H9 (cell line): ENCODE data around the gene TMEM151B. TPM values are rescaled to one million over a fixed set of nuclear protein-coding genes. Genes with fewer than 3 reads are reported as not detected.

Experiments
- DNase-seq: peaks from one replicate; pipeline ENCODE4 v3.0.0-alpha.2; 2017
- H2AFZ ChIP-seq: one replicate; pipeline ENCODE4 v1.6.1; 2013; ENCODE audit warnings: mild to moderate bottlenecking, low read length, control low read depth, moderate library complexity
- H2AK5ac ChIP-seq: 2 replicates; pipeline ENCODE4 v1.6.1; 2013; ENCODE audit warnings: low read length, control low read depth, mixed read lengths; ENCODE audit not compliant: insufficient read length
- H2BK120ac ChIP-seq: one replicate; pipeline ENCODE4 v1.6.1; 2013; ENCODE audit warnings: low read depth, mild to moderate bottlenecking, low read length, control low read depth, inconsistent platforms; ENCODE audit not compliant: poor library complexity, severe bottlenecking
- H2BK12ac ChIP-seq: 2 replicates; pipeline ENCODE4 v1.6.1; 2013; ENCODE audit warnings: low read length, control low read depth, mixed read lengths, low read depth; ENCODE audit not compliant: insufficient read length
- H2BK15ac ChIP-seq: 2 replicates; pipeline ENCODE4 v1.6.1; 2013; ENCODE audit warnings: low read depth, low read length, control low read depth
- H2BK20ac ChIP-seq: one replicate; pipeline ENCODE4 v1.6.1; 2013; ENCODE audit warnings: low read depth, mild to moderate bottlenecking, low read length, control low read depth, inconsistent platforms; ENCODE audit not compliant: poor library complexity, severe bottlenecking
- H2BK5ac ChIP-seq: 2 replicates; pipeline ENCODE4 v1.6.1; 2013; ENCODE audit warnings: low read length, control low read depth, mixed read lengths; ENCODE audit not compliant: insufficient read length
- H3K14ac ChIP-seq: 2 replicates; pipeline ENCODE4 v1.6.1; 2013; ENCODE audit warnings: low read length, control low read depth; ENCODE audit not compliant: insufficient read depth
- H3K18ac ChIP-seq: 2 replicates; pipeline ENCODE4 v1.6.1; 2013; ENCODE audit warnings: low read depth, mild to moderate bottlenecking, mixed read lengths, low read length, control low read depth; ENCODE audit not compliant: insufficient read length
- H3K23ac ChIP-seq: 2 replicates; pipeline ENCODE4 v1.6.1; 2013; ENCODE audit warnings: low read length, control low read depth, mixed read lengths, low read depth; ENCODE audit not compliant: insufficient read length
- H3K23me2 ChIP-seq: 2 replicates; pipeline ENCODE4 v1.6.1; 2013; ENCODE audit warnings: low read depth, mild to moderate bottlenecking, mixed read lengths, low read length, control low read depth; ENCODE audit not compliant: insufficient read length, poor library complexity, severe bottlenecking
- H3K27ac ChIP-seq: 2 replicates; pipeline ENCODE4 v1.5.1; 2013; ENCODE audit warnings: low read length, control low read depth, mixed read lengths, low read depth; ENCODE audit not compliant: insufficient read length
- H3K27me3 ChIP-seq: 2 replicates; pipeline ENCODE4 v1.6.1; 2013; ENCODE audit warnings: low read length, control low read depth, inconsistent platforms; ENCODE audit not compliant: insufficient read depth
- H3K4ac ChIP-seq: 2 replicates; pipeline ENCODE4 v1.6.1; 2013; ENCODE audit warnings: low read depth, mild to moderate bottlenecking, control low read depth, inconsistent platforms, low read length, moderate library complexity
- H3K4me1 ChIP-seq: 2 replicates; pipeline ENCODE4 v1.6.1; 2013; ENCODE audit warnings: low read length, control low read depth, inconsistent platforms; ENCODE audit not compliant: insufficient read depth
- H3K4me2 ChIP-seq: 2 replicates; pipeline ENCODE4 v1.6.1; 2013; ENCODE audit warnings: low read length, control low read depth, mixed read lengths; ENCODE audit not compliant: insufficient read length, insufficient read depth
- H3K56ac ChIP-seq: 2 replicates; pipeline ENCODE4 v1.6.1; 2013; ENCODE audit warnings: low read depth, mild to moderate bottlenecking, mixed read lengths, low read length, control low read depth; ENCODE audit not compliant: insufficient read length
- H3K79me1 ChIP-seq: 2 replicates; pipeline ENCODE4 v1.6.1; 2013; ENCODE audit warnings: low read depth, mild to moderate bottlenecking, moderate library complexity, low read length, control low read depth, inconsistent platforms; ENCODE audit not compliant: insufficient read depth, poor library complexity, severe bottlenecking
- H3K79me2 ChIP-seq: 2 replicates; pipeline ENCODE4 v1.6.1; 2013; ENCODE audit warnings: low read length, control low read depth, inconsistent platforms; ENCODE audit not compliant: insufficient read depth
- H3K9ac ChIP-seq: 2 replicates; pipeline ENCODE4 v1.6.1; 2013; ENCODE audit warnings: low read length, control low read depth, mixed read lengths; ENCODE audit not compliant: insufficient read length; ENCODE audit errors: extremely low read depth
- H3K9me3 ChIP-seq: one replicate; pipeline ENCODE4 v1.6.1; 2013; ENCODE audit warnings: low read depth, low read length, inconsistent platforms; ENCODE audit not compliant: control insufficient read depth
- H3T11ph ChIP-seq: one replicate; pipeline ENCODE4 v1.6.1; 2013; ENCODE audit warnings: mild to moderate bottlenecking, low read length, control low read depth, inconsistent platforms
- H4K20me1 ChIP-seq: one replicate; pipeline ENCODE4 v1.6.1; 2013; ENCODE audit not compliant: control insufficient read depth, insufficient read length, insufficient read depth
- H4K5ac ChIP-seq: 2 replicates; pipeline ENCODE4 v1.6.1; 2013; ENCODE audit warnings: low read depth, mild to moderate bottlenecking, mixed read lengths, low read length, control low read depth; ENCODE audit not compliant: insufficient read length
- H4K8ac ChIP-seq: replicated peaks from 2 replicates; pipeline ENCODE4 v1.6.1; 2013; ENCODE audit warnings: low read length, control low read depth, mixed read lengths, low read depth; ENCODE audit not compliant: insufficient read length
- H4K91ac ChIP-seq: 2 replicates; pipeline ENCODE4 v1.6.1; 2013; ENCODE audit warnings: low read depth, mild to moderate bottlenecking, moderate library complexity, mixed read lengths, low read length, control low read depth; ENCODE audit not compliant: insufficient read length
- H3K27ac Mint-ChIP-seq, 3 experiments: 2 replicates in 2 of 3; 3 replicates in 1 of 3; pipeline ENCODE4 v1.8.0; 2020 to 2021; ENCODE audit warnings: mixed read lengths in 3 of 3, mild to moderate bottlenecking in 1 of 3, moderate library complexity in 1 of 3
- H3K27me3 Mint-ChIP-seq: 2 replicates; pipeline ENCODE4 v1.8.0; 2021; ENCODE audit warnings: low read depth, mild to moderate bottlenecking, moderate library complexity, mixed read lengths
- H3K36me3 Mint-ChIP-seq, 3 experiments: 2 replicates in 2 of 3; 3 replicates in 1 of 3; pipeline ENCODE4 v1.8.0; 2020 to 2021; ENCODE audit warnings: low read depth in 3 of 3, mixed read lengths in 3 of 3; ENCODE audit not compliant: insufficient read depth in 1 of 3
- H3K4me1 Mint-ChIP-seq, 2 experiments: 2 replicates each; pipeline ENCODE4 v1.8.0; 2020; ENCODE audit warnings: mixed read lengths in 2 of 2
- H3K4me3 Mint-ChIP-seq, 2 experiments: 2 replicates in 1 of 2; 3 replicates in 1 of 2; pipeline ENCODE4 v1.8.0; 2020 to 2021; ENCODE audit warnings: mild to moderate bottlenecking in 2 of 2, mixed read lengths in 2 of 2, moderate library complexity in 1 of 2
- H3K9me3 Mint-ChIP-seq, 2 experiments: 2 replicates in 1 of 2; 3 replicates in 1 of 2; pipeline ENCODE4 v1.8.0; 2020; ENCODE audit warnings: mild to moderate bottlenecking in 2 of 2, mixed read lengths in 2 of 2, moderate library complexity in 1 of 2
- CTCF ChIP-seq: fragments of 200-600 bp; sonication (generic); conservative IDR thresholded peaks from 3 replicates; pipeline ENCODE4 v1.8.0; 2021; ENCODE audit warnings: antibody characterized with exemption, mild to moderate bottlenecking
- WGBS: extraction: QIAGEN DNeasy Blood & Tissue Kit; methylation state at CpG from one replicate; pipeline ENCODE4 v1.1.7; 2013; ENCODE audit warnings: missing lambda C conversion rate, low lambda C conversion rate, mixed read lengths; ENCODE audit not compliant: insufficient read length; ENCODE audit errors: extremely low coverage; 5-methylcytosine and 5-hydroxymethylcytosine counted together
- total RNA-seq: library from RNA; stranded (reverse); gene quantifications from 2 replicates; pipeline ENCODE4 v1.2.1, GENCODE V29; 2021

The TMEM151B gene
- total RNA-seq, 1 experiment from 2014 or later: 2.4 TPM

DNA sequence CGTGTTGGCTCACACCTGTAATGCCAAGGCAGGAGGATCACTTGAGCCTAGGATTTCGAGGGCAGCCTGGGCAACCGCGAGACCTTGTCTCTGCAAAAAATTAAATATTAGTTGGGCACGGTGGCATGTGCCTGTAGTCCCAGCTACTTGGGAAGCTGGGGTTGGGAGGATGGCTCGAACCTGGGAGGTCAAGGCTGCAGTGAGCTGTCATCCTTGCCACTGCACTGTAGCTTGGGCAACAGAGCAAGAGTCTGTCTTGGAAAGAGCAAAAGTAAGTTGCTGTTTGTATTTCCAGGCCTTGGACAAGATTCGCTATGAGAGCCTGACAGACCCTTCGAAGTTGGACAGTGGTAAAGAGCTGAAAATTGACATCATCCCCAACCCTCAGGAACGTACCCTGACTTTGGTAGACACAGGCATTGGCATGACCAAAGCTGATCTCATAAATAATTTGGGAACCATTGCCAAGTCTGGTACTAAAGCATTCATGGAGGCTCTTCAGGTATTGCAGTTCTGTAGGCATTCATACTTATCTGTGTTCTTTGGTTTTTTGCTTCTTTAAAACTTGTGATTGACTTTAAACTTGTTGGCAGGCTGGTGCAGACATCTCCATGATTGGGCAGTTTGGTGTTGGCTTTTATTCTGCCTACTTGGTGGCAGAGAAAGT is 21.0 kb upstream of the TMEM151B start:
- Histone ChIP-seq H4K91ac (no peak overlapping the region), H4K20me1 (no peaks in the 10 kb centered on the region), H3T11ph (no peak overlapping the region), H3K27ac (no peak overlapping the region), H3K4me1 (peaks cover 12% of the 10 kb centered on the region; the same call in 1 of the 2 replicates), H3K9me3 (no peaks in the 10 kb centered on the region), H2BK15ac (no peak overlapping the region), H3K79me2 (peaks cover 27% of the 10 kb centered on the region), H4K8ac (no peak overlapping the region), H3K23ac (no peak overlapping the region), H3K56ac (no peak overlapping the region), H2AK5ac (no peak overlapping the region), H3K27me3 (no peaks in the 10 kb centered on the region), H3K79me1 (no peaks in the 10 kb centered on the region), H3K9ac (peak overlapping the region; percentile 39), H3K4me2 (peak overlapping the region; percentile 76), H2BK20ac (no peak overlapping the region), H3K4ac (no peak overlapping the region), H4K5ac (no peak overlapping the region), H3K23me2 (peaks cover 10% of the 10 kb centered on the region), H3K14ac (no peak overlapping the region), H3K18ac (no peak overlapping the region), H2BK120ac (no peak overlapping the region), H2AFZ (no peak overlapping the region), H2BK5ac (no peak overlapping the region), H2BK12ac (no peak overlapping the region)
- H3K27ac Mint-ChIP-seq: peak overlapping the region; percentile 79 to 100 (median 97); a peak in 5 of 7 replicates
- peak overlapping the region; percentile 99 to 100 for H3K4me3 Mint-ChIP-seq
- WGBS: no CpG with 5 or more reads among the region's 9 CpGs
- H3K27me3 Mint-ChIP-seq: peaks cover 5% of the 10 kb centered on the region
- no peak for DNase-seq
- peaks cover 3 to 4% of the 10 kb centered on the region in 2 experiments; a peak in 3 of 5 replicates for H3K9me3 Mint-ChIP-seq
- H3K36me3 Mint-ChIP-seq: peaks cover 64 to 74% (median 72%) of the 10 kb centered on the region in 3 experiments
- peaks cover 44 to 48% of the 10 kb centered on the region in 2 experiments for H3K4me1 Mint-ChIP-seq
- TF ChIP-seq CTCF: no peak
